ENCODE results near the gene BGLAP.

Gene BGLAP

GRCh38 chr1:156241311-156241811 is 623 bp upstream of the BGLAP start:
- peak; percentile 33; the same call in 1 of the 2 replicates for TF ChIP-seq ZNF600 (tag by site-specific recombination; IDR thresholded peaks at IDR 0.05)
- TF ChIP-seq ZIC2 (tag by site-specific recombination; IDR thresholded peaks at IDR 0.05), result peak; percentile 47
- peak; percentile 41; the same call in 1 of the 2 replicates for TF ChIP-seq KLF17 (tag by site-specific recombination; IDR thresholded peaks at IDR 0.05)
- no peak for TF ChIP-seq ZNF324 (tag by site-specific recombination; IDR thresholded peaks at IDR 0.05)
- TF ChIP-seq PATZ1 (tag by site-specific recombination; IDR thresholded peaks at IDR 0.05), result peak; percentile 60
- no peak overlapping the region for H3K4me3 ChIP-seq (ENCODE audit: low read depth, low read length)
- H3K27ac ChIP-seq (ENCODE audit: extremely low read depth, low read depth, low read length), result no peak overlapping the region
- no peaks in the 10 kb centered on the region for H3K4me1 ChIP-seq (ENCODE audit: control insufficient read depth, insufficient read depth, low read length)
- ChIA-PET CTCF (interaction anchor here (1.0 kb wide), 1 partner anchor 101 kb away, joined by 4 read pairs; no protein-coding TSS in a partner anchor), POLR2A (interaction anchor here (0.5 to 0.6 kb wide), 3 partner anchors 46 to 94 kb away, joined by 3 to 5 read pairs (median 3); no protein-coding TSS in a partner anchor)
- H3K9me3 ChIP-seq (ENCODE audit: control insufficient read depth, insufficient read depth, low read depth, low read length), result no peaks in the 10 kb centered on the region
- peaks cover 9 to 33% of the 10 kb centered on the region in 2 experiments; a peak in 2 of 3 replicates for H3K36me3 ChIP-seq (ENCODE audit: control insufficient read depth in 2 of 2, insufficient read depth in 1 of 2, low read length in 2 of 2)

GRCh38 chr1:156242738-156243137 is 754 bp downstream of the BGLAP start:
- POLR2A ChIA-PET, result no interaction called here
- CTCF ChIA-PET, result no interaction called here
- H3K4me1 ChIP-seq (ENCODE audit: control insufficient read depth, insufficient read depth, low read length), result no peaks in the 10 kb centered on the region
- H3K9me3 ChIP-seq (ENCODE audit: control insufficient read depth, insufficient read depth, low read depth, low read length), result no peaks in the 10 kb centered on the region
- no peak overlapping the region for H3K4me3 ChIP-seq (ENCODE audit: low read depth, low read length)
- TF ChIP-seq GLIS1 (tag by site-specific recombination; IDR thresholded peaks at IDR 0.05) (peak; percentile 39), GLIS2 (tag by site-specific recombination; IDR thresholded peaks at IDR 0.05) (peak; percentile 55; the same call in 1 of the 2 replicates), SCRT2 (tag by site-specific recombination; IDR thresholded peaks at IDR 0.05) (0 out of 2 replicates have a peak, but pooled peaks have one; percentile 4), ZNF449 (tag by site-specific recombination; IDR thresholded peaks at IDR 0.05) (no peak)
- H3K27ac ChIP-seq (ENCODE audit: extremely low read depth, low read depth, low read length), result no peak overlapping the region
- H3K36me3 ChIP-seq (ENCODE audit: control insufficient read depth in 2 of 2, insufficient read depth in 1 of 2, low read length in 2 of 2), result peaks cover under 1 to 25% of the 10 kb centered on the region in 2 experiments; a peak in 2 of 3 replicates

- Histone ChIP-seq H3K27ac (ENCODE audit: extremely low read depth, low read depth, low read length) (no peak overlapping the region), H3K9me3 (ENCODE audit: control insufficient read depth, insufficient read depth, low read depth, low read length) (no peaks in the 10 kb centered on the region), H3K4me1 (ENCODE audit: control insufficient read depth, insufficient read depth, low read length) (no peaks in the 10 kb centered on the region), H3K36me3 (ENCODE audit: control insufficient read depth in 2 of 2, insufficient read depth in 1 of 2, low read length in 2 of 2) (peaks cover 0 to 20% of the 10 kb centered on the region in 2 experiments; a peak in 1 of 3 replicates), H3K4me3 (ENCODE audit: low read depth, low read length) (no peak overlapping the region)
- ChIA-PET POLR2A (interaction anchor here (0.6 to 0.9 kb wide), 2 partner anchors 19 to 31 kb away, joined by 3 to 5 read pairs; partner anchors contain the start of gene PMF1), CTCF (interaction anchor here (1.4 kb wide), 1 partner anchor 19 kb away, joined by 6 read pairs; no protein-coding TSS in a partner anchor)
- TF ChIP-seq ZNF280C (tag by site-specific recombination; IDR thresholded peaks at IDR 0.05), result no peak
- 0 out of 2 replicates have a peak, but pooled peaks have one; percentile 10 for TF ChIP-seq BCL11B (tag by site-specific recombination; IDR thresholded peaks at IDR 0.05; ENCODE audit: low read depth)
Observed at GRCh38 chr1:156244126-156244525, 2.1 kb downstream of the BGLAP start.

Measured in HEK293 (cell line).